Omental fat pad (tissue), 4 donors: ENCODE data around the gene TPX2. TPM values are rescaled to one million over a fixed set of nuclear protein-coding genes. Genes with fewer than 3 reads are reported as not detected.

Experiments used
- ATAC-seq: fragments of 150-250 bp; one replicate; pipeline ENCODE4 v1.9.1; 2016; ENCODE audit warnings: mild to moderate bottlenecking, moderate library complexity; ENCODE audit not compliant: low FRiP score
- DNase-seq: peaks from one replicate; pipeline ENCODE4 v3.0.0-alpha.2; 2019; ENCODE audit warnings: low spot score
- CTCF ChIP-seq, 3 donors: fragments of 450-650 bp; IDR thresholded peaks; one replicate each; pipeline ENCODE4 v1.5.1; 2016 to 2017; ENCODE audit warnings: antibody characterized with exemption in 3 of 3, mild to moderate bottlenecking in 3 of 3, moderate library complexity in 2 of 3
- total RNA-seq, 4 donors: library from RNA; depleted of rRNA; stranded (reverse); fragments of >200 nt; gene quantifications; one replicate each; pipeline ENCODE4 v1.1.0, GENCODE V29; 2016

The TPX2 gene
- total RNA-seq = 1 to 10 TPM in 2 of 4 donors, under 1 TPM in 2; 0.82 to 4.8 (median 0.97) TPM

DNA sequence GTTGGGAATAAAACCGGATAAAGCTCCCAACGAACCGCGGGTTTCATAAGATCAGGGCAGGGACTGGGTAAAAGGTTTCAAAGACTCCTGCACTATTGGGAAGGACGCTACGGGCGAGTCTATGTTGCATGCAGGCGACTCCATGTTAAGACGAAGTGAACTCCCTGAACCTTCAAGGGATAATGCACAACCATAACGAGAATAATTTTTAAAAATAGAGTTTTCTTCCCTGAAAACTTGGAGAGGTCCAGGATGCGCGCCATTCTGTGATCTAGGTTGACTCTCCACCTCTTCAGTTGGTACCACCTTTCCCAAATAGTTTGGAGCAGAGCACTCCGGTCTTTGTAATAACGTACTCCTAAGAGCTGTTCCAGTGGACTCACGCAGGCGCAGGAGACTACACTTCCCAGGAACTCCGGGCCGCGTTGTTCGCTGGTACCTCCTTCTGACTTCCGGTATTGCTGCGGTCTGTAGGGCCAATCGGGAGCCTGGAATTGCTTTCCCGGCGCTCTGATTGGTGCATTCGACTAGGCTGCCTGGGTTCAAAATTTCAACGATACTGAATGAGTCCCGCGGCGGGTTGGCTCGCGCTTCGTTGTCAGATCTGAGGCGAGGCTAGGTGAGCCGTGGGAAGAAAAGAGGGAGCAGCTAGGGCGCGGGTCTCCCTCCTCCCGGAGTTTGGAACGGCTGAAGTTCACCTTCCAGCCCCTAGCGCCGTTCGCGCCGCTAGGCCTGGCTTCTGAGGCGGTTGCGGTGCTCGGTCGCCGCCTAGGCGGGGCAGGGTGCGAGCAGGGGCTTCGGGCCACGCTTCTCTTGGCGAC is at the start of gene TPX2:
TSS of gene TPX2 (plus strand) at position 562 of the 821 bp plus-strand sequence. CDS start 18,187 bp downstream, outside the sequence.
- no peak for TF ChIP-seq CTCF (IDR thresholded peaks at IDR 0.05)
- DNase-seq = peak; percentile 79
- peak; percentile 99 for ATAC-seq

DNA sequence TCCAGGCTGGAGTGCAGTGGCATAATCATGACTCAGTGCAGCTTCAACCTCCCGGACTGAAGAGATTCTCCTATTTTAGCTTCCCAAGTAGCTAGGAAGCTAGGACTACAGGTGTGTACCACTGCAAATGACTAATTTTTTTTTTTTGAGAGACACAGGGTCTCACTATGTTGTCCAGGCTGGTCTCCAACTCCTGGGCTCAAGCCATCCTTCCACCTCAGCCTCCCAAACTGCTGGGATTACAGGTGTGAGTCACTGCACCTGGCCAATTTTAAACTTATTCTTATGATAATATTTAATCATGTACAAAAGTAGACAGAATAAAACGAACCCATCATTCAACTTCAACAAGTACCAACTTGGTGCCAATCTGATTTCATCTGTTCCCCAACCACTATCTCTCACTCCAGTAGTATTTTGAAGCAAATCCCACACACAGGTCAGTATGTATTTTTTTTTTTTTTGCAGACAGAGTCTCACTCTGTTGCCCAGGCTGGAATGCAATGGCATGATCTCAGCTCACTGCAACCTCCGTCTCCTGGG is 48.9 kb upstream of the TPX2 start:
- ATAC-seq (no peak), DNase-seq (no peak)
- TF ChIP-seq CTCF (IDR thresholded peaks at IDR 0.05) = no peak

DNA sequence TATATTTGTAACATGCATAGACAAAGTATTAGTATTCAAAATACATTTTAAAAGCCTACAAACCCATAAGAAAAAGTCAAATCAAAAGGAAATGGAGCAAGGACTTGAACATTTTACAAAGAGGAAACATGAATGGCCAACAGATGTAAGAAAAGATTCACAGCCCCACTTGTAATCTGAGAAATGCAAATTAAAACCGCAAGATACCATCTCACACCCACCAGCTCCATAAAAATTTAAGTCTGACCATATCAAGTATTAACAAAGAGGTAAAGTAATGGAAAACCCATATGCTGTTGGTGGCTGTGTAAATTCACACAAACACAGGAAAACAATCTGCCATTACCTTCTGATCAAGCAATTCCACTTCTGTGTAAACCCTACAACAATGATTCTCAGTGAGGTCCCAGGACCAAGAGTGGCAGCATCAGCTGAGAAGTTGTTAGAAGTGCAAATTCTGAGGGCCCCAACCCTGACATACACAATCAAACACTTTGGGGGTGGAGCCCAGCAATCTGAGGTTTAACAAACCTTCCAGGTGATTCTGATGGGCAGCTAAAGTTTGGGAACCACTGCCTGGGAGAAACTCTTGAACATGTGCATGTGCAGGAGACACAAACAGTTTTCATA is 47.3 kb upstream of the TPX2 start:
- no peak for TF ChIP-seq CTCF (IDR thresholded peaks at IDR 0.05)
- no peak for ATAC-seq
- DNase-seq = no peak

DNA sequence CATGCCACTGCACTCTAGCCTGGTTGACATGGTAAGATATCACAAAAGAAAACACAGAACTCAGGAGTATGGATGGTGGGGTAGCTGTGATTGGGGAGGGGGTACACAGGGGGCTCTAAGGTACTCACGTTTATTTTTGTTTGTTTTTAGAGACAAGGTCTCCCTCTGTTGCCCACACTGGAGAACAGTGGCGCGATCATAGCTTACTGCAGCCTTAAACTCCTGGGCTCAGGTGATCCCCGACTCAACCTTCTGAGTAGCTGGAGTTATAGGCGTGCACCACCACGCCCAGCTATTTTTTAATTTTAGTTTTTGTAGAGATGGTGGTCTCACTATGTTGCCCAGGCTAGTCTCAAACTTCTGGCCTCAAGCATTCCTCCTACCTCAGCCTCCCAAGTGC is 45.7 kb upstream of the TPX2 start:
- DNase-seq = no peak
- no peak for ATAC-seq
- TF ChIP-seq CTCF (IDR thresholded peaks at IDR 0.05) = no peak

DNA sequence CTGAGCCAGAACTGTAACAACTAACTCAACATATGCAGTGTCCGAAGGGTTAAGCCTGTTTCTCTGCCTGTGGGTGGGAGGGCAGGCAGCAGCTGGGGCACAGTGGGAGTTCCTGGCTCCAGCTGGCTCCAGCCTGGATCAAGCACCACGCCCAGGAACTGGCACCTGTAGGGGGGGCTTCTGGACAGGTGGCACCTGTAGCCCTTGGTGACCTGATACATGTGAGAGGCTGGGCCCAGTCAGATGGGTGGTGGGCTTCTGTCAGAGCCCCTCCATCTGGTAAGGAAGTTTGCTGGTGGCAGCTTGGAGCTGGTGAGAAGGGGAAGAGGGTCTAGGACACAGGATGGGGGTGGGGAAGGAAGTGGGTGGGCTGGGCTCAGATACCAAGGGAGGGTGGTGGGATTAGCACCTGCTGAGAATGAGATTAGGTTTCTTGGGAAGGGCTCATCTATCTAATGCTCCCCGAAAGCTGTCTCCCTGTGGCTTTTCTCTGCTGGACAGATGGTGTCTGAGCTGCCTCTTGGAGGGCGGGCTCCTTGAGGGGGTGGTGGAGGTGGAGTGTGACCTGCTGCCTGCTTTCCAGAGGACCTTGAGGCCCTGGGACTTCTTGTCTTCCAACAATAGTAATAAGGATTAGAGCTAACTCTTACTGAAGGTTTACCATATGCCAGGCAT is 45.0 kb upstream of the TPX2 start:
- no peak for TF ChIP-seq CTCF (IDR thresholded peaks at IDR 0.05)
- DNase-seq (no peak), ATAC-seq (no peak)

- TF ChIP-seq CTCF (IDR thresholded peaks at IDR 0.05) = no peak
- ATAC-seq (no peak), DNase-seq (no peak)
These were observed 44.1 kb upstream of the TPX2 start for GRCh38 chr20:31694842-31695593.
